ENCODE data around the gene PRIM2.

- TF ChIP-seq CTCF (IDR thresholded peaks at IDR 0.05) (no peak), ZFX (IDR thresholded peaks at IDR 0.05; ENCODE audit: borderline replicate concordance) (no peak)
Measured at GRCh38 chr6:57283106-57283505, 34.3 kb upstream of the PRIM2 start.

Data from 22Rv1 (cell line).